HG02678 (cell line): ENCODE results near the gene S100A9.
"Not testable (repeated sequence)": the region's sequence is repeated elsewhere in the genome, so short reads cannot be mapped to it uniquely, and the experiment has no call there.

Source experiments
- ATAC-seq: cut with Tn5 transposase; IDR thresholded peaks from one replicate; pipeline ENCODE4 v1.9.1; 2021; ENCODE audit warnings: mild to moderate bottlenecking, moderate library complexity; ENCODE audit not compliant: unreplicated experiment

S100A9 gene

DNA sequence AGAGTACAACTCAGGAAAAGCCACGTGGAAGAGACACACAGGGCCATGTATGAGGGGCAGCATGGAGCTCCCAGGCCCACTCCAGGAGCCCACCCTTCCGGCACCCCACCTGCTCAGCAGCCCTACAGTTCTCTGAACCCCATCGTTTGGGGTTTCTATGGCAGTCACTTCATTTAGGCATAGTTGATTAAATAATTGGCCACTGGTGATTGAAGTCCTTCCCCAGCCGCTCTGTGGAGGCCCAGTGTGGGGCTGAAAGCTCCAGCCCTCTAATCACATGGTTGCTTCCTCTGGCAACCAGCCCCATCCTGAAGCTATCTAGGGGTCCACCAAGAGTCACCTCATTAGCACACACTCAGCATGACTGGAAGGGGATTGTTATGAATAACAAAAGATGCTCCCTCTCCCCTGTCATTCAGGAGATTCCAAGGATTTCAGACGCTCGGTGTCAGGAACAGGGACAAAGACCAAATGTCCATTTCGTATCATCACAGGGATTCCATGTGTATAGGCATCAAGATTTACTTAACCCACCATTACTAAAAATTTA, 46.5 kb downstream of the S100A9 start:
- no peak for ATAC-seq

GRCh38 chr1:153404768-153405167, 47.1 kb downstream of the S100A9 start:
- ATAC-seq, result no peak

DNA sequence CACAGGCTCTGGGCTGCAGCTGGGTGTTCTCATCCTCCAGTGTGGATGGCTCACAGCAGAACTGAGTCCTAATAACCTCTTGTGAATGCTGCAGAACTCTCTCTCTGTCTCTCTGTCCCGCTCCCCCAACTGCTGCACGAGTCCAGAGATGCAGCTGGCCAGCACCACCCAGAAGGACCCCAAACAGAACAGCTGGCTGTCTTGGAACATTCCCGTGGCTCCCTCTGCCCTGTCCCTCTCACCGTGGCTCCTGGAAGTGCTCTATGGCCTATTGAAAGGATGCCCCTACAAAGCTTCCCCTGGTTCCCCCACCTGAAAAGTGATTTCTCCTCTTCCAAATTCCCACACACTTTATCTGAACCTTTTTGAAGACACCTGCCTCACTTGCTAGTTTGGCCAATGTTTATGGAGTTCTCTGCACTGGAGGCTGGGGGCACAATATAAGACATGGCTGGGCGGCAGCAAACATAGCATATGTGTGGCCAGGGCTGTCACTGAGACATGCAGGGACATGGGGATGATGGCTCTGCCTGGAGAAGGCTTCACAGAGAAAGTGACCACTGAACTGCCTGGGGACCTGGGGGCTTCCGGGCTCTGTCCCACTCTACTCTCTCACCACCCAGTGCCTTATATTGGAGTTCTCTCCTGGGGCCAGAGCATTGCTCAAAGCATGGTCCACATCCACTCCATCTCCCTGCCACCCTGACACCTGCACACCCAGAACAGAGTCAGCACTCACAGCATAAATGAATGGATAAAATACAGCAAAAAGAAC, 48.4 kb downstream of the S100A9 start:
- ATAC-seq, result not testable (repeated sequence)

DNA sequence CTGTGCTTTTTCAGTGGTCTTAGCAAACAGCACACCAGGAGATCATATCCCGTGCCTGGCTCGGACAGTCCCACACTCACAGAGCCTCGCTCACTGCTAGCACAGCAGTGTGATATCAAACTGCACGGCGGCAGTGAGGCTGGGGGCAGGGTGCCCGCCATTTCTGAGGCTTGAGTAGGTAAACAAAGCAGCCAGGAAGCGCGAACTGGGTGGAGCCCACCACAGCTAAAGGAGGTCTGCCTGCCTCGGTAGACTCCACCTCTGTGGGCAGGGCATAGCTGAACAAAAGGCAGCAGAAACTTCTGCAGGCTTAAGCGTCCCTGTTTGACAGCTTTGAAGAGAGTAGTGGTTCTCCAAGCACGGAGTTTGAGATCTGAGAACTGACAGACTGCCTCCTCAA, 49.6 kb downstream of the S100A9 start:
- ATAC-seq, result not testable (repeated sequence)
